Peyer's patch (tissue), 4 donors: Measurements from ENCODE around the gene DIP2A.

Experiments
- POLR2A ChIP-seq, 2 donors: fragments of 450-650 bp; IDR thresholded peaks; one replicate each; pipeline ENCODE4 v1.5.1; 2017; ENCODE audit warnings: antibody characterized with exemption in 2 of 2, mild to moderate bottlenecking in 2 of 2, moderate library complexity in 2 of 2
- TF ChIP-seq, protein P1 (sequence below), 6 experiments: fragments of 450-650 bp in 4 of 6; fragments of 200-600 bp in 2 of 6; sonication (generic) in 1 of 6; IDR thresholded peaks; one replicate each; pipeline ENCODE4 v1.5.1; 2017 to 2019; ENCODE audit warnings: antibody characterized with exemption in 6 of 6, mild to moderate bottlenecking in 3 of 6, moderate library complexity in 1 of 6

DNA sequence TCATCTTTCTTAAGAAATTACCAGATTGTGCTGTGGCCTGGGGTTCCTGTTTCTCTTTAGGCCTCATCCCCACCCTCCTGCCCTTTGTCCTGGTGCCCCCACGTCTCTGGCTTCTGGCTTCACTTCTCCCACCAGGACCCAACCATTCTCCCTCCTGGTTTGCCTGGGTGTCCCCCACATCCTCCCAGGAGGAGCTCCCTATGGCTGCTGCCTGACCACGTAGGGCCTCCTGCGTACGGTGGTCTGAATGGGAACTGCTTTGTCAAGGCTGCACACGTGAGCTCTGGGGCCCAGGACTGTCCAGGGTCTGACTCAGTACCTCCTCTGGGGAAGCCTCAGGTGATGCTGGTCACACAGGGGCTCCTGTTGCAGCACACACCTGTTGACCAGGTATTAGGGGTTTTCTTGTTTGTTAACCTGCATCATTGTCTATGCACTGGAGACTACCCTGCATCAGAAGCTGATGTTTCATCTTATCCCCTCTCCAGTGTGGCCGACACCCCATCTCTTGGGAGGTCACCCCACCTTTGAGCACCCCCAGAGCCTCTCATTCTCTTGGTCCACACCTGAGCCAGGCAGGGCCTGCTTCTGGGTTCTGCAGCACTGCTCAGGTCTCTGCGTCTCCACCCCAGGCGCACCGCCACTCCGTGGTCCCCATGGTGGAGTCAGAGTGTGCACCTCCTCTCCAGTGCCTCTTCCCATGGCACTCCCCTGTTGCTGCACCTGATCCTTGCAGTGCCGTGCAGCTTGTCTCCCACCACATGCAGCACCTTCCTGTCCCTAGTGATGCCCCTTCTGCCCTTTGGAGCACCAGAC, 80.4 kb downstream of the DIP2A start:
- TF ChIP-seq, protein P1, sequence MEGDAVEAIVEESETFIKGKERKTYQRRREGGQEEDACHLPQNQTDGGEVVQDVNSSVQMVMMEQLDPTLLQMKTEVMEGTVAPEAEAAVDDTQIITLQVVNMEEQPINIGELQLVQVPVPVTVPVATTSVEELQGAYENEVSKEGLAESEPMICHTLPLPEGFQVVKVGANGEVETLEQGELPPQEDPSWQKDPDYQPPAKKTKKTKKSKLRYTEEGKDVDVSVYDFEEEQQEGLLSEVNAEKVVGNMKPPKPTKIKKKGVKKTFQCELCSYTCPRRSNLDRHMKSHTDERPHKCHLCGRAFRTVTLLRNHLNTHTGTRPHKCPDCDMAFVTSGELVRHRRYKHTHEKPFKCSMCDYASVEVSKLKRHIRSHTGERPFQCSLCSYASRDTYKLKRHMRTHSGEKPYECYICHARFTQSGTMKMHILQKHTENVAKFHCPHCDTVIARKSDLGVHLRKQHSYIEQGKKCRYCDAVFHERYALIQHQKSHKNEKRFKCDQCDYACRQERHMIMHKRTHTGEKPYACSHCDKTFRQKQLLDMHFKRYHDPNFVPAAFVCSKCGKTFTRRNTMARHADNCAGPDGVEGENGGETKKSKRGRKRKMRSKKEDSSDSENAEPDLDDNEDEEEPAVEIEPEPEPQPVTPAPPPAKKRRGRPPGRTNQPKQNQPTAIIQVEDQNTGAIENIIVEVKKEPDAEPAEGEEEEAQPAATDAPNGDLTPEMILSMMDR (IDR thresholded peaks at IDR 0.05) = no peak
- no peak for TF ChIP-seq POLR2A (IDR thresholded peaks at IDR 0.05)
